K562 (cell line): ENCODE measurements around the gene DAPK2. TPM values are rescaled to one million over a fixed set of nuclear protein-coding genes. Genes with fewer than 3 reads are reported as not detected.
A peak's percentile ranks its signal among the peaks of the same experiment; 100 is the strongest.

Experiments used
- ATAC-seq: fragments of 200-7000 bp; cut with Tn5 transposase; 3 replicates; pipeline ENCODE4 v1.9.1; 2020; ENCODE audit warnings: moderate library complexity
- BruUV-seq: library from RNA; stranded (reverse); fragments of 400-500 nt; replicated peaks from 2 replicates; lab custom pipeline; 2021; lab: Mats Ljungman, UMichigan
- CTCF ChIA-PET: fragments of 300-600 bp; formaldehyde crosslinking; extraction: SDS; loops from one replicate; lab custom pipeline; 2021; ENCODE audit warnings: low intra/inter-chr PET ratio; lab: Yijun Ruan, JAX
- POLR2A ChIA-PET: fragments of 300-600, 350-650 bp; sonication (Branson Sonifier 250); formaldehyde crosslinking; extraction: SDS; loops from one replicate; lab custom pipeline; 2021; ENCODE audit warnings: antibody characterized with exemption, inconsistent platforms; lab: Yijun Ruan, JAX
- DNase-seq, 4 experiments: peaks; one replicate each; pipeline versions ENCODE4 v3.0.0 to v3.0.0-alpha.2; 2011 to 2018; ENCODE audit warnings: low spot score in 3 of 4, mixed read lengths in 3 of 4; ENCODE audit errors: extremely low read depth in 1 of 4
- FAIRE-seq: peaks from 2 replicates; lab custom pipeline; 2011; peaks lifted over from hg19 to GRCh38; lab: Jason Lieb, UNC
- H2AFZ ChIP-seq: 2 replicates; pipeline ENCODE4 v1.6.0; 2011; ENCODE audit warnings: low read depth, low read length, control low read depth, inconsistent platforms
- H3K27ac ChIP-seq: fragments of 200-600 bp; 3 replicates; pipeline ENCODE4 v1.8.0; 2011; ENCODE audit warnings: low read depth, mild to moderate bottlenecking, control low read depth, inconsistent platforms, low read length, moderate library complexity, mixed read lengths; ENCODE audit errors: extremely low read depth
- H3K27me3 ChIP-seq, 2 experiments: fragments of 300-600 bp in 1 of 2; 2 replicates in 1 of 2; 3 replicates in 1 of 2; pipeline versions ENCODE4 v1.6.0 to v1.8.0; 2011; ENCODE audit warnings: inconsistent platforms in 2 of 2, low read length in 2 of 2, mild to moderate bottlenecking in 1 of 2, mixed read lengths in 1 of 2, moderate library complexity in 1 of 2; ENCODE audit not compliant: control insufficient read depth in 2 of 2, insufficient read depth in 2 of 2
- H3K36me3 ChIP-seq: fragments of 300-600 bp; 3 replicates; pipeline ENCODE4 v1.8.0; 2011; ENCODE audit warnings: mild to moderate bottlenecking, low read length, inconsistent platforms; ENCODE audit not compliant: control insufficient read depth, insufficient read depth
- H3K4me1 ChIP-seq, 2 experiments: fragments of 200-600 bp in 1 of 2; replicated peaks in 1 of 2; 2 replicates in 1 of 2; 3 replicates in 1 of 2; pipeline versions ENCODE4 v1.5.1 to v1.8.0; 2011; ENCODE audit warnings: inconsistent platforms in 2 of 2, low read length in 2 of 2, mild to moderate bottlenecking in 1 of 2, mixed read lengths in 1 of 2, moderate library complexity in 1 of 2; ENCODE audit not compliant: control insufficient read depth in 2 of 2, insufficient read depth in 2 of 2
- H3K4me2 ChIP-seq: 2 replicates; pipeline ENCODE4 v1.6.1; 2011; ENCODE audit warnings: low read length, control low read depth, inconsistent platforms, mixed read lengths; ENCODE audit not compliant: insufficient read depth
- H3K4me3 ChIP-seq: fragments of 200-600 bp; sonication (generic), shearing (Covaris generic); 2 replicates; pipeline ENCODE4 v1.5.1; 2016; ENCODE audit warnings: control low read depth, inconsistent platforms
- H3K79me2 ChIP-seq: fragments of 200-600 bp; 3 replicates; pipeline ENCODE4 v1.8.0; 2011; ENCODE audit warnings: low read length, inconsistent platforms; ENCODE audit not compliant: control insufficient read depth, insufficient read depth
- H3K9ac ChIP-seq, 2 experiments: 2 replicates each; pipeline versions ENCODE4 v1.6.0 to v1.6.1; 2011; ENCODE audit warnings: low read depth in 2 of 2, low read length in 2 of 2, control low read depth in 1 of 2, inconsistent platforms in 1 of 2, mild to moderate bottlenecking in 1 of 2, mixed read lengths in 1 of 2; ENCODE audit not compliant: insufficient read depth in 1 of 2
- H3K9me1 ChIP-seq: one replicate; pipeline ENCODE4 v1.6.0; 2011; ENCODE audit warnings: inconsistent platforms, mild to moderate bottlenecking, low read length, moderate library complexity; ENCODE audit not compliant: control insufficient read depth, insufficient read depth
- H3K9me3 ChIP-seq: replicated peaks from 2 replicates; pipeline ENCODE4 v1.5.1; 2011; ENCODE audit warnings: low read depth, low read length, inconsistent platforms; ENCODE audit not compliant: control insufficient read depth, insufficient read depth
- H4K20me1 ChIP-seq: replicated peaks from 2 replicates; pipeline ENCODE4 v1.6.1; 2011; ENCODE audit warnings: low read length, inconsistent platforms, mixed read lengths; ENCODE audit not compliant: control insufficient read depth, insufficient read depth
- DMBX1 ChIP-seq: fragments of 250-450 bp; sonication (Bioruptor Pico); IDR thresholded peaks from 2 replicates; pipeline ENCODE4 v1.8.0; 2022; ENCODE audit warnings: inconsistent platforms, mild to moderate bottlenecking, moderate library complexity, borderline replicate concordance
- FOXM1 ChIP-seq, 2 experiments: fragments of 450-650 bp in 1 of 2; sonication (generic) in 1 of 2; formaldehyde crosslinking in 1 of 2; IDR thresholded peaks; 2 replicates each; pipeline versions ENCODE4 v1.6.1 to v1.9.0; 2017 to 2022; ENCODE audit warnings: low read depth in 2 of 2, mild to moderate bottlenecking in 2 of 2, missing genetic modification reagents in 1 of 2, moderate library complexity in 1 of 2
- ILF3 ChIP-seq: fragments of 450-650 bp; IDR thresholded peaks from 2 replicates; pipeline ENCODE4 v1.6.1; 2018; ENCODE audit warnings: antibody characterized with exemption, mild to moderate bottlenecking, moderate library complexity, borderline replicate concordance
- PML ChIP-seq: IDR thresholded peaks from 2 replicates; pipeline ENCODE4 v1.6.1; 2012; ENCODE audit warnings: low read length, inconsistent platforms
- RCOR1 ChIP-seq, 2 experiments: IDR thresholded peaks; 2 replicates each; pipeline ENCODE4 v1.6.1; 2012; ENCODE audit warnings: low read depth in 2 of 2, low read length in 2 of 2, borderline replicate concordance in 1 of 2, improper control_type of control experiment in 1 of 2
- STAT5A ChIP-seq: IDR thresholded peaks from 2 replicates; pipeline ENCODE4 v1.6.1; 2012; ENCODE audit warnings: low read length, inconsistent platforms, borderline replicate concordance
- YY1 ChIP-seq, 3 experiments: IDR thresholded peaks; 2 replicates each; pipeline ENCODE4 v1.6.1; 2011; ENCODE audit warnings: low read length in 2 of 3, mild to moderate bottlenecking in 2 of 3, moderate library complexity in 2 of 3, borderline replicate concordance in 1 of 3, control low read depth in 1 of 3, low read depth in 1 of 3; ENCODE audit not compliant: insufficient read depth in 3 of 3, insufficient replicate concordance in 2 of 3, control insufficient read depth in 1 of 3, insufficient read length in 1 of 3; ENCODE audit errors: extremely low read depth in 1 of 3
- ZNF212 ChIP-seq: fragments of 450-650 bp; formaldehyde crosslinking; IDR thresholded peaks from 2 replicates; pipeline ENCODE4 v1.4.0; 2020; ENCODE audit warnings: mild to moderate bottlenecking
- ZNF518B ChIP-seq: fragments of 250-450 bp; sonication (Bioruptor Pico); IDR thresholded peaks from 2 replicates; pipeline ENCODE4 v1.5.0; 2021; ENCODE audit warnings: mild to moderate bottlenecking, moderate library complexity
- ZNF766 ChIP-seq: fragments of 200-800 bp; sonication (Bioruptor generic); conservative IDR thresholded peaks from 2 replicates; pipeline ENCODE4 v1.6.1; 2016; ENCODE audit warnings: missing genetic modification characterization, missing compliant biosample characterization
- WGBS: fragments of 100-300 bp; shearing (Covaris generic); methylation state at CpG from one replicate; pipeline ENCODE4 v1.1.6; 2016; ENCODE audit warnings: low coverage, mixed read lengths; ENCODE audit not compliant: insufficient coverage; ENCODE audit errors: missing lambda C conversion rate; 5-methylcytosine and 5-hydroxymethylcytosine counted together
- in situ Hi-C: fragments of 300-500 bp; cut with MboI; formaldehyde crosslinking; loops from 4 replicates; pipeline ENCODE4 v1.15.0; 2018; ENCODE audit warnings: inconsistent platforms, mixed read lengths
- intact Hi-C: fragments of 100-400 bp; cut with micrococcal nuclease; formaldehyde crosslinking; loops from 2 replicates; pipeline ENCODE4 v1.14.2; 2022
- polyA plus RNA-seq, 8 experiments: library from polyadenylated mRNA; depleted of rRNA in 4 of 8; stranded (reverse) in 5 of 8; unstranded in 3 of 8; fragments of >200 nt; fragmentation: Nextera tagmentation in 2 of 8; fragmentation: Illumina TruSeq in 1 of 8; extraction: Ambion mirVana in 2 of 8; extraction: Trizol in 1 of 8; gene quantifications; 2 replicates each; pipeline versions ENCODE4 v1.2.1 to v1.2.3, GENCODE V29; 2011 to 2014; ENCODE audit warnings: inconsistent platforms in 1 of 8, missing spikeins in 1 of 8
- total RNA-seq, 7 experiments: library from RNA; depleted of rRNA in 6 of 7; stranded (reverse); fragments of >200 nt in 6 of 7; fragmentation: Illumina TruSeq in 2 of 7; extraction: Trizol in 2 of 7; gene quantifications; 2 replicates each; pipeline versions ENCODE4 v1.2.1 to v1.2.3, GENCODE V29; 2011 to 2021; ENCODE audit warnings: low replicate concordance in 1 of 7
- TF ChIP-seq, protein P1 (sequence below): fragments of 450-650 bp; IDR thresholded peaks from 2 replicates; pipeline ENCODE4 v1.6.1; 2017; ENCODE audit warnings: antibody characterized with exemption, mild to moderate bottlenecking

DAPK2 gene
- total and polyA plus RNA-seq, 9 of the 15 experiments (the other 6 are each of a cell fraction or from before 2014, with no cell fraction given) = 0.14 to 5.2 (median 2.2) TPM

DNA sequence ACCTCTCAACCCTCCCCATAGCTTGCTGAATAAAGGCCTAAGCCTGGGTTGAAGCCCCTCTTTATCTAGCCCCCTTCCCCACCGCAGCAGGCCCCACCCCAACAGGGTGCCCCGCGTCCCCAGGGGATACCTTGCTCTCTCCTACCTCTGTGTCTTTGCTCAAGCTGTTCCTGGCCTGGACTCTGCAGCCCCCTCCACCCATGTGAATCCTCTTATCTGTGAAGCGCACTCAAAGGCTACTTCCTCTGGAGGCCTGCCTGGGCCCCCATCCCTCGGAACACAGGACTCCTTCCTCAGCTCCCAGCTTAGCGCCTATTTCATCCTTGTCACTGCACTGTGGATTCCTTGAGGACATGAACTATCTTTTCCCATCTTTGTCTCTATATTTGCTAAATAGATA, 151.1 kb downstream of the DAPK2 start:
- peak overlapping the region; percentile 81; the same call in 1 of the 2 replicates for H2AFZ ChIP-seq
- peaks cover 27% of the 10 kb centered on the region for H3K79me2 ChIP-seq
- H3K9me1 ChIP-seq = no peaks in the 10 kb centered on the region
- H3K4me2 ChIP-seq = peak overlapping the region; percentile 93
- in situ Hi-C loops = no loop called here
- H3K27ac ChIP-seq = peak overlapping the region; percentile 94
- ATAC-seq = peak; percentile 85
- H3K9ac ChIP-seq = peak overlapping the region; percentile 78 to 91; a peak in 3 of 4 replicates
- H3K4me1 ChIP-seq = peaks cover 73 to 80% of the 10 kb centered on the region in 2 experiments
- H3K36me3 ChIP-seq = no peaks in the 10 kb centered on the region
- no TSS peak for BruUV-seq
- ChIA-PET CTCF (no interaction called here), POLR2A (interaction anchor here (0.6 to 2.6 kb wide), 9 partner anchors 9 to 711 kb away, joined by 3 to 17 read pairs (median 4); no protein-coding TSS in a partner anchor)
- no peaks in the 10 kb centered on the region for H3K27me3 ChIP-seq
- no peaks in the 10 kb centered on the region for H3K9me3 ChIP-seq
- intact Hi-C loops = loop anchor here (1.0 to 5.0 kb wide), 2 partner anchors 52 to 62 kb away; partner anchors contain the start of gene HERC1
- FAIRE-seq = peak; percentile 97
- peak overlapping the region; percentile 35 for H3K4me3 ChIP-seq
- WGBS = 1% methylated on average over 6 of the region's 6 CpGs
- DNase-seq = peak; percentile 78 to 94 (median 84)
- no peaks in the 10 kb centered on the region; the same call in 1 of the 2 replicates for H4K20me1 ChIP-seq
- peak in 1 of 3 experiments; percentile 62 for TF ChIP-seq YY1 (IDR thresholded peaks at IDR 0.05; ENCODE audit: borderline replicate concordance in 1 of 3, control insufficient read depth in 1 of 3, extremely low read depth in 1 of 3, insufficient read depth in 3 of 3, insufficient read length in 1 of 3, insufficient replicate concordance in 2 of 3, low read depth in 1 of 3, low read length in 2 of 3)
- TF ChIP-seq ZNF518B (CRISPR knock-in tag) = no peak
- no peak for TF ChIP-seq ILF3
- no peak for TF ChIP-seq FOXM1 (IDR thresholded peaks at IDR 0.05; ENCODE audit: low read depth)
- no peak for TF ChIP-seq FOXM1 (CRISPR knock-in tag; IDR thresholded peaks at IDR 0.05; ENCODE audit: low read depth)
- peak; percentile 62 to 96; a peak in 3 of 4 replicates for TF ChIP-seq RCOR1 (IDR thresholded peaks at IDR 0.05; ENCODE audit: borderline replicate concordance in 1 of 2, low read depth in 2 of 2, low read length in 2 of 2)
- TF ChIP-seq ZNF212 (CRISPR knock-in tag) = no peak
- TF ChIP-seq PML = peak; percentile 51; the same call in 1 of the 2 replicates
- TF ChIP-seq, protein P1, sequence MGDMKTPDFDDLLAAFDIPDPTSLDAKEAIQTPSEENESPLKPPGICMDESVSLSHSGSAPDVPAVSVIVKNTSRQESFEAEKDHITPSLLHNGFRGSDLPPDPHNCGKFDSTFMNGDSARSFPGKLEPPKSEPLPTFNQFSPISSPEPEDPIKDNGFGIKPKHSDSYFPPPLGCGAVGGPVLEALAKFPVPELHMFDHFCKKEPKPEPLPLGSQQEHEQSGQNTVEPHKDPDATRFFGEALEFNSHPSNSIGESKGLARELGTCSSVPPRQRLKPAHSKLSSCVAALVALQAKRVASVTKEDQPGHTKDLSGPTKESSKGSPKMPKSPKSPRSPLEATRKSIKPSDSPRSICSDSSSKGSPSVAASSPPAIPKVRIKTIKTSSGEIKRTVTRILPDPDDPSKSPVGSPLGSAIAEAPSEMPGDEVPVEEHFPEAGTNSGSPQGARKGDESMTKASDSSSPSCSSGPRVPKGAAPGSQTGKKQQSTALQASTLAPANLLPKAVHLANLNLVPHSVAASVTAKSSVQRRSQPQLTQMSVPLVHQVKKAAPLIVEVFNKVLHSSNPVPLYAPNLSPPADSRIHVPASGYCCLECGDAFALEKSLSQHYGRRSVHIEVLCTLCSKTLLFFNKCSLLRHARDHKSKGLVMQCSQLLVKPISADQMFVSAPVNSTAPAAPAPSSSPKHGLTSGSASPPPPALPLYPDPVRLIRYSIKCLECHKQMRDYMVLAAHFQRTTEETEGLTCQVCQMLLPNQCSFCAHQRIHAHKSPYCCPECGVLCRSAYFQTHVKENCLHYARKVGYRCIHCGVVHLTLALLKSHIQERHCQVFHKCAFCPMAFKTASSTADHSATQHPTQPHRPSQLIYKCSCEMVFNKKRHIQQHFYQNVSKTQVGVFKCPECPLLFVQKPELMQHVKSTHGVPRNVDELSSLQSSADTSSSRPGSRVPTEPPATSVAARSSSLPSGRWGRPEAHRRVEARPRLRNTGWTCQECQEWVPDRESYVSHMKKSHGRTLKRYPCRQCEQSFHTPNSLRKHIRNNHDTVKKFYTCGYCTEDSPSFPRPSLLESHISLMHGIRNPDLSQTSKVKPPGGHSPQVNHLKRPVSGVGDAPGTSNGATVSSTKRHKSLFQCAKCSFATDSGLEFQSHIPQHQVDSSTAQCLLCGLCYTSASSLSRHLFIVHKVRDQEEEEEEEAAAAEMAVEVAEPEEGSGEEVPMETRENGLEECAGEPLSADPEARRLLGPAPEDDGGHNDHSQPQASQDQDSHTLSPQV = peak; percentile 86
- TF ChIP-seq ZNF766 = peak; percentile 82
- peak; percentile 66; the same call in 1 of the 2 replicates for TF ChIP-seq DMBX1 (CRISPR knock-in tag)
- TF ChIP-seq STAT5A = peak; percentile 65; the same call in 1 of the 2 replicates
